Panc1 (cell line): ENCODE data around the gene SNRPB2. TPM values are rescaled to one million over a fixed set of nuclear protein-coding genes. Genes with fewer than 3 reads are reported as not detected.

ENCODE experiments used
- ATAC-seq: fragments of 200-7000 bp; cut with Tn5 transposase; 2 replicates; pipeline ENCODE4 v1.9.1; 2020; ENCODE audit warnings: mild to moderate bottlenecking, moderate library complexity
- BruUV-seq: library from RNA; stranded (reverse); fragments of 400-500 nt; replicated peaks from 2 replicates; lab custom pipeline; 2021; lab: Mats Ljungman, UMichigan
- CTCF ChIA-PET: fragments of 300-600 bp; sonication (Branson Sonifier 250); formaldehyde crosslinking; loops from one replicate; lab custom pipeline; 2022; ENCODE audit warnings: antibody characterized with exemption; lab: Charles Lee
- POLR2A ChIA-PET: fragments of 300-600 bp; sonication (Branson Sonifier 250); formaldehyde crosslinking; loops from one replicate; lab custom pipeline; 2022; ENCODE audit warnings: antibody characterized with exemption; lab: Charles Lee
- DNase-seq: peaks from one replicate; pipeline ENCODE4 v3.0.0-alpha.2; 2010; ENCODE audit warnings: low read depth, low spot score
- H3K27ac ChIP-seq: 2 replicates; pipeline ENCODE4 v1.5.1; 2011; ENCODE audit warnings: mild to moderate bottlenecking, low read length, inconsistent platforms
- H3K27me3 ChIP-seq: fragments of 200-500 bp; sonication (Bioruptor generic); 2 replicates; pipeline ENCODE4 v1.6.0; 2014; ENCODE audit warnings: low read length, inconsistent platforms; ENCODE audit not compliant: control insufficient read depth, insufficient read depth
- H3K36me3 ChIP-seq: fragments of 200-500 bp; sonication (Bioruptor generic); 2 replicates; pipeline ENCODE4 v1.5.1; 2014; ENCODE audit warnings: inconsistent platforms, mild to moderate bottlenecking, low read length, moderate library complexity; ENCODE audit not compliant: control insufficient read depth, insufficient read depth
- H3K4me1 ChIP-seq: 2 replicates; pipeline ENCODE4 v1.5.1; 2011; ENCODE audit warnings: inconsistent platforms, mild to moderate bottlenecking, low read length, moderate library complexity; ENCODE audit not compliant: control insufficient read depth, insufficient read depth
- H3K4me3 ChIP-seq, 2 experiments: 2 replicates each; pipeline ENCODE4 v1.5.1; 2011 to 2012; ENCODE audit warnings: low read depth in 2 of 2, low read length in 2 of 2, mild to moderate bottlenecking in 2 of 2, inconsistent platforms in 1 of 2, moderate library complexity in 1 of 2
- H3K9me3 ChIP-seq: fragments of 200-500 bp; sonication (Bioruptor generic); 2 replicates; pipeline ENCODE4 v1.5.1; 2014; ENCODE audit warnings: low read depth, mild to moderate bottlenecking, inconsistent platforms, low read length, moderate library complexity; ENCODE audit not compliant: control insufficient read depth, insufficient read depth
- POLR2AphosphoS5 ChIP-seq: IDR thresholded peaks from 2 replicates; pipeline ENCODE4 v1.6.1; 2012; ENCODE audit warnings: mild to moderate bottlenecking, low read depth, low read length, moderate library complexity
- SIN3A ChIP-seq: IDR thresholded peaks from 2 replicates; pipeline ENCODE4 v1.6.1; 2012; ENCODE audit warnings: low read depth, mild to moderate bottlenecking, low read length, moderate library complexity, borderline replicate concordance; ENCODE audit not compliant: insufficient read depth
- TCF7L2 ChIP-seq: IDR thresholded peaks from 2 replicates; pipeline ENCODE4 v1.6.1; 2011; ENCODE audit warnings: mild to moderate bottlenecking, low read depth, low read length, inconsistent platforms
- in situ Hi-C: cut with HindIII; loops from 2 replicates; pipeline ENCODE4 v1.10.0; 2016; ENCODE audit warnings: low sequenced_read_pairs, low pct_unique_long_range_greater_than_20kb
- intact Hi-C: fragments of 100-400 bp; cut with micrococcal nuclease; formaldehyde crosslinking; loops from one replicate; pipeline ENCODE4 v1.10.0; 2022; ENCODE audit not compliant: unreplicated experiment
- total RNA-seq: library from RNA; stranded (reverse); gene quantifications from one replicate; pipeline ENCODE4 v1.2.1, GENCODE V29; 2021; ENCODE audit not compliant: unreplicated experiment
- TF ChIP-seq, protein P1 (sequence below): fragments of 450-650 bp; IDR thresholded peaks from 2 replicates; pipeline ENCODE4 v1.5.1; 2017; ENCODE audit warnings: mild to moderate bottlenecking
- TF ChIP-seq, protein P2 (sequence below), 2 experiments: IDR thresholded peaks; 2 replicates each; pipeline ENCODE4 v1.6.1; 2011 to 2012; ENCODE audit warnings: low read depth in 2 of 2, control low read depth in 1 of 2, low read length in 1 of 2, mild to moderate bottlenecking in 1 of 2, moderate library complexity in 1 of 2; ENCODE audit not compliant: insufficient read depth in 1 of 2

Gene SNRPB2
- total RNA-seq, 1 experiment from 2014 or later: 68.5 TPM

DNA sequence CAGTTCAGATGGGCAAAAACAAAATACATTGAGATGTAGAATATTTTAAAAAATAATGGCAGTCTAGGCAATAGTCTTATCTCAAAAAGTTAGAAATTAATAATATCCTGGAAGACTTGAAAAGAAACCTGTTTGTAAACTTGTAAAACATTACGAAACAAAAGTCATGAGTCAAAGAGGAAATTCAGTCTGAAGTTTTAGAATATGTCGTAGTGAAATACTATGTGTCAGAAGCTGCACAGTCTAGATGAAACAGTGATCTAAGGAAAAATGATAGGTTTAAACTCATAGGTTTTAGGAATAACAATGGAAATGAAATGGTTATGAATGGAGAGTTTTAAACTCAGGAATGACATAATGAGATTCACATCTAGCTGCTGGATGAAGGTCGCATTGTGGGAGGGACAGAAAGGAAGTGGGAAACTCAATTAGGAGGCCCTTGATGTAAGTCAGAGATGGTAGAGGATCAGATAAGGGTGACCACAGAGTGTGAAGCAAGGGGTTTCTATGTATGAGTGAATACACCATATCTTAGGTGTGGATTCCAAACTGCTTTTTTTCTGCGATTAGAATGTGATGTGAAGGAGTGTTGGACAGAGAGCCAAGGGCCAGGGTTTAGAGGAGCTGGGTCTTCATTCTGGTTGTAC is 2.8 kb downstream of the SNRPB2 start:
- intact Hi-C loops: no loop called here
- peaks cover 38% of the 10 kb centered on the region for H3K36me3 ChIP-seq

DNA sequence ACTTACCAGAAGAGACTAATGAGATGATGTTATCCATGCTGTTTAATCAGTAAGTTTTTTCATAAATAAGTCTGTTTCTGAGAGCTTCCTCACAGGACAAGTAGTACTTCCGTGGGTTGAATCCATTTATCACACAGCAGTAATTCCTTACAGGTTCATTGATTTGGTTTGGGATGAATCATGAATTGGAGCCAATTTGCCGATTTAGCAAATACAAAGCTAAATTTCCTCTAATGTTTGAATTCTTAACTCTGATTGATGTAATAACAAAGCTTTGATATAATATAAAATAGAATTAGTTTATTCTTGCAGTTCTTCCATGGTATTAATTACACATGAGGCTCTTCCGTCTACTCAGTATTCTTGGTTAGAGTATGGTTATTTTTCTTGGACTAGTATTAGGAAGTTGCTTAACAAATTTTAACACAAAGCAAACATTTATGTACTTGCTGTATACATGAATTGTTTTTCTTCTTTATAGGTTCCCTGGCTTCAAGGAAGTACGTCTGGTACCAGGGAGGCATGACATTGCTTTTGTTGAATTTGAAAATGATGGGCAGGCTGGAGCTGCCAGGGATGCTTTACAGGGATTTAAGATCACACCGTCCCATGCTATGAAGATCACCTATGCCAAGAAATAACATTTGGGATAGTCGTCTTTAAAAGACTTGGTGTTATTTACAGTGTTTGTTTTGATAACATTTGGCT is 10.7 kb downstream of the SNRPB2 start:
- no peak overlapping the region for H3K4me3 ChIP-seq
- H3K9me3 ChIP-seq: no peaks in the 10 kb centered on the region
- H3K27ac ChIP-seq: no peak overlapping the region
- ChIA-PET POLR2A (no interaction called here), CTCF (no interaction called here)
- no TSS peak for BruUV-seq
- no peaks in the 10 kb centered on the region for H3K4me1 ChIP-seq
- ATAC-seq (no peak), DNase-seq (no peak)
- H3K27me3 ChIP-seq: no peaks in the 10 kb centered on the region
- intact Hi-C loops (no loop called here), in situ Hi-C loops (no loop called here)
- TF ChIP-seq, protein P1, sequence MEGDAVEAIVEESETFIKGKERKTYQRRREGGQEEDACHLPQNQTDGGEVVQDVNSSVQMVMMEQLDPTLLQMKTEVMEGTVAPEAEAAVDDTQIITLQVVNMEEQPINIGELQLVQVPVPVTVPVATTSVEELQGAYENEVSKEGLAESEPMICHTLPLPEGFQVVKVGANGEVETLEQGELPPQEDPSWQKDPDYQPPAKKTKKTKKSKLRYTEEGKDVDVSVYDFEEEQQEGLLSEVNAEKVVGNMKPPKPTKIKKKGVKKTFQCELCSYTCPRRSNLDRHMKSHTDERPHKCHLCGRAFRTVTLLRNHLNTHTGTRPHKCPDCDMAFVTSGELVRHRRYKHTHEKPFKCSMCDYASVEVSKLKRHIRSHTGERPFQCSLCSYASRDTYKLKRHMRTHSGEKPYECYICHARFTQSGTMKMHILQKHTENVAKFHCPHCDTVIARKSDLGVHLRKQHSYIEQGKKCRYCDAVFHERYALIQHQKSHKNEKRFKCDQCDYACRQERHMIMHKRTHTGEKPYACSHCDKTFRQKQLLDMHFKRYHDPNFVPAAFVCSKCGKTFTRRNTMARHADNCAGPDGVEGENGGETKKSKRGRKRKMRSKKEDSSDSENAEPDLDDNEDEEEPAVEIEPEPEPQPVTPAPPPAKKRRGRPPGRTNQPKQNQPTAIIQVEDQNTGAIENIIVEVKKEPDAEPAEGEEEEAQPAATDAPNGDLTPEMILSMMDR: no peak
- TF ChIP-seq, protein P2, sequence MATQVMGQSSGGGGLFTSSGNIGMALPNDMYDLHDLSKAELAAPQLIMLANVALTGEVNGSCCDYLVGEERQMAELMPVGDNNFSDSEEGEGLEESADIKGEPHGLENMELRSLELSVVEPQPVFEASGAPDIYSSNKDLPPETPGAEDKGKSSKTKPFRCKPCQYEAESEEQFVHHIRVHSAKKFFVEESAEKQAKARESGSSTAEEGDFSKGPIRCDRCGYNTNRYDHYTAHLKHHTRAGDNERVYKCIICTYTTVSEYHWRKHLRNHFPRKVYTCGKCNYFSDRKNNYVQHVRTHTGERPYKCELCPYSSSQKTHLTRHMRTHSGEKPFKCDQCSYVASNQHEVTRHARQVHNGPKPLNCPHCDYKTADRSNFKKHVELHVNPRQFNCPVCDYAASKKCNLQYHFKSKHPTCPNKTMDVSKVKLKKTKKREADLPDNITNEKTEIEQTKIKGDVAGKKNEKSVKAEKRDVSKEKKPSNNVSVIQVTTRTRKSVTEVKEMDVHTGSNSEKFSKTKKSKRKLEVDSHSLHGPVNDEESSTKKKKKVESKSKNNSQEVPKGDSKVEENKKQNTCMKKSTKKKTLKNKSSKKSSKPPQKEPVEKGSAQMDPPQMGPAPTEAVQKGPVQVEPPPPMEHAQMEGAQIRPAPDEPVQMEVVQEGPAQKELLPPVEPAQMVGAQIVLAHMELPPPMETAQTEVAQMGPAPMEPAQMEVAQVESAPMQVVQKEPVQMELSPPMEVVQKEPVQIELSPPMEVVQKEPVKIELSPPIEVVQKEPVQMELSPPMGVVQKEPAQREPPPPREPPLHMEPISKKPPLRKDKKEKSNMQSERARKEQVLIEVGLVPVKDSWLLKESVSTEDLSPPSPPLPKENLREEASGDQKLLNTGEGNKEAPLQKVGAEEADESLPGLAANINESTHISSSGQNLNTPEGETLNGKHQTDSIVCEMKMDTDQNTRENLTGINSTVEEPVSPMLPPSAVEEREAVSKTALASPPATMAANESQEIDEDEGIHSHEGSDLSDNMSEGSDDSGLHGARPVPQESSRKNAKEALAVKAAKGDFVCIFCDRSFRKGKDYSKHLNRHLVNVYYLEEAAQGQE (IDR thresholded peaks at IDR 0.05; ENCODE audit: insufficient read depth in 1 of 2, low read depth in 2 of 2, low read length in 1 of 2): no peak
- TF ChIP-seq POLR2AphosphoS5: no peak
- TF ChIP-seq TCF7L2: no peak
- no peak for TF ChIP-seq SIN3A
- peaks cover 21% of the 10 kb centered on the region; the same call in 1 of the 2 replicates for H3K36me3 ChIP-seq

More for the DNA sequence above, 2.8 kb downstream of the SNRPB2 start:
- TF ChIP-seq, protein P2 (IDR thresholded peaks at IDR 0.05; ENCODE audit: insufficient read depth in 1 of 2, low read depth in 2 of 2, low read length in 1 of 2): no peak
- TF ChIP-seq POLR2AphosphoS5: no peak
- TF ChIP-seq, protein P1: no peak
- TF ChIP-seq TCF7L2: no peak
- no peak for TF ChIP-seq SIN3A
- Histone ChIP-seq H3K27ac (no peak overlapping the region), H3K4me1 (peaks cover 3% of the 10 kb centered on the region; the same call in 1 of the 2 replicates), H3K9me3 (peaks cover 8% of the 10 kb centered on the region; the same call in 1 of the 2 replicates), H3K4me3 (no peak overlapping the region), H3K27me3 (peaks cover 8% of the 10 kb centered on the region)
- BruUV-seq: no TSS peak
- in situ Hi-C loops: no loop called here
- ChIA-PET CTCF (no interaction called here), POLR2A (no interaction called here)
- no peak for ATAC-seq
- no peak for DNase-seq
